SHP77 (cell line): ENCODE results near the gene MOB3B.
"Not testable (repeated sequence)": the region's sequence is repeated elsewhere in the genome, so short reads cannot be mapped to it uniquely, and the experiment has no call there.

ENCODE experiments used
- DNase-seq, 2 experiments: peaks; one replicate each; lab custom pipeline; 2025; lab: John Stamatoyannopoulos, UW

The MOB3B gene

GRCh38 chr9:27518006-27518405 lies 11.6 kb downstream of the MOB3B start:
- DNase-seq = no peak

DNA sequence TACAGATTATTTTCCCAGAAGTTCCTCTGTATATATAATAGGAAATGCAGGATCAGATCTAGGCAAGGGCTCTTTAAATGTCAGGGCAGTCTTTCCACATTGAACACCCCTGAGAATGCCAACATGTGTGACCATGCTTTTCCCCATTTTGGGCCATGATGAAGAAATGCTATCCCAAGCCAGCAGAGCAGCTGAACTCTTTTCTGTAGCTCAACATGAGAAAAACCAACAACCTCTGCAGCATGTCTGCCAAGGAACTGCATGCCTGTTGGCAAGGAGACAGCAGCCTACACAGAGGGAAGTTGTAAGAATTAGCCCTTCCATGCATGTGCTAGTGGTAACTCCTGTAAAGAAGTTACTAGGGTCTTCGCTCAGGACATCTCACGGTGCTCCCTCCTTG lies 15.1 kb downstream of the MOB3B start:
- DNase-seq = no peak

DNA sequence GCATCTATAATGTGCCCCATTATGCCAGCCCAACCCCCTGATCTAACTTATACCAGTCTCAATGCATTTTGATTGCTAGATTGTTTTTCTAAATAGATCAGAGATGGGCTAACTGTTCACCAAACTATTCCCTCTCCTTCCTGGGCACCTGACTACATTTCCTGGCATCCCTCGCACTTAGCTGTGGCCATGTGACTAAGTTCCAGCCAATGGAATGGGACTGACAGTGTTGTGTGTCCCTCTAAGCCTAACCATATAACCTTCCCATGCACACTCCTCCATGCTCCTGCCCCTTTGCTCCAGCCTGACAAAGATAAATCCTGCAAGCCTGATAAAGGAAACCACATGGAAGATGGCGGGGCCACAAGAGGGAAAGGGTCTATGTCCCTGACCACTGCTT lies 17.8 kb downstream of the MOB3B start:
- DNase-seq = no peak

GRCh38 chr9:27510780-27511179 lies 18.8 kb downstream of the MOB3B start:
- no peak for DNase-seq

DNA sequence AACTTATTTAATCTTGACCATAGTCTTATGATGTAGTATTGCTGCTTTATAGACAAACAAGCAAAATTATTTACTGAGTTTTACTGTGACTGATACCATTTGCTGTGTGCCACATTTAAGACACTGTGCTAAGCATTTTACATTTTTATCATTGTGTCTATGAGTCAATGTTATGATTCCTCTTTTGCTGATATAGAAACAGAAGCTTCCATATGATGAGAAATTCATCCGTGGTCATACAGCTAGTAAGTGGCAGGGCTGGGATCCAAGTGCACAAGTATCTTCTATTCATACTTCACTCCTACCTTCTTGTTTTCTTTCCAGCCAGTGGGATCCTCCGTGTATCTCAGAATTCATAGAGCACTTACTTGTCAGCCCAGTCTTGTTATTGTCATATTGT lies 22.6 kb downstream of the MOB3B start:
- DNase-seq = no peak

- DNase-seq = no peak
Observed at GRCh38 chr9:27505744-27506161, 23.9 kb downstream of the MOB3B start.

GRCh38 chr9:27504259-27504658 lies 25.4 kb downstream of the MOB3B start:
- no peak for DNase-seq

- DNase-seq = no peak
Observed at GRCh38 chr9:27503623-27504022, 26.0 kb downstream of the MOB3B start.

DNA sequence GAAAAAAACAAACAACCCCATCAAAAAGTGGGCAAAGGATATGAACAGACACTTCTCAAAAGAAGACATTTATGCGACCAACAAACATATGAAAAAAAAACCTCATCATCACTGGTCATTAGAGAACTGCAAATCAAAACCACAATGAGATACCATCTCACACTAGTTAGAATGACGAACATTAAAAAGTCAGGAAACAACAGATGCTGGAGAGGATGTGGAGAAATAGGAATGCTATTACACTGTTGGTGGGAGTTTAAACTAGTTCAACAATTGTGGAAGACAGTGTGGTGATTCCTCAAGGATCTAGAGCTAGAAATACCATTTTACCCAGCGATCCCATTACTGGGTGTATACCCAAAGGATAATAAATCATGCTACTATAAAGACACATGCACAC lies 28.7 kb downstream of the MOB3B start:
- DNase-seq = not testable (repeated sequence)

- no peak for DNase-seq
Observed at GRCh38 chr9:27499451-27499850, 30.2 kb downstream of the MOB3B start.

GRCh38 chr9:27497883-27498417 lies 31.7 kb downstream of the MOB3B start:
- no peak for DNase-seq

DNA sequence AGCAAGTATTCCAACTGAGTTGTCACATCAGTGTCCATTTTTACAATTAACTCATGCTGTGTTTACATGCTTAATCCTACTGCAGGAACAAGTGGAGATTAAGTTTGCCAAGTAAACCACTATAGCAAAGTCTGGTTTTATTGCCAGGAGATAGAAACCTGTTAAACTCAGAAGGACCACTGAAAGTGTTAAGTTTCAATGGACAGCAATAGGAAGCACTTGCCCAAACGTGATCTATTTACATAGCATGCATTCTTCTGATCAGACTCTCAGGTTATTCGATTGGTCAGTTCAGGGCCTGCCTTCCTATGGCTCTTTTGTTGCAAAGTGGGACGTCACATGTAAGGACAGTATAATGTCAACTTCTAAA lies 33.5 kb downstream of the MOB3B start:
- no peak for DNase-seq

DNA sequence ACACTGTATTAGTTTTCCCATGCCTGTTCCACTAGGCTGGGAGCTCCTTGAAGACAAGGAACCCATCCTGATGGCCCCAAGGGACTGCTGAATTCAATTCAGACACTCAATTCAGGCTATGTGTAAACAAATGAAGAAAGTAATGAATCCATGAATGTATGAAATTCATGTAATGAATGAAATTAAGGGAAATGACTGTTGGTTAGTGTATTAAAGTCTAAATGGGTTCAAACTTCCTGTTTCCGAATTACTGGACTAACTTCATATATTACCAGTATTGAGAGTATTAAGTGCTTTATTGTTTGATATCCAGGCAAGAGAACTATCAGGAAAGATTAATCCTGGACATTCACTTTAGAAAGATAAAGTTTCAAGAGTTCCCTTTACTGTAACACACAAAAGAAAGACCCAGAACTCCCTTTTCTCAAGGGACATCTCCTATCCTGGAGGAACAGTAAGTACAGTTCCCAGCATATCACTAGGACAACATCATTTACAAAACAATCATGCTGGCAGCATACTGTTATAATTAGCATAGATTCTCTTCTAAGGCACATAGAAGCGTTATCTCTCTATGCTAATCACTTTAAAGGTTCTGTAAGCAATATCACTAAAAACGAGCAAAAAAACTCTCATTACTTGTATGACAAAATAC lies 34.0 kb downstream of the MOB3B start:
- DNase-seq = no peak

- DNase-seq = no peak
Observed at GRCh38 chr9:27491154-27491553, 38.5 kb downstream of the MOB3B start.

DNA sequence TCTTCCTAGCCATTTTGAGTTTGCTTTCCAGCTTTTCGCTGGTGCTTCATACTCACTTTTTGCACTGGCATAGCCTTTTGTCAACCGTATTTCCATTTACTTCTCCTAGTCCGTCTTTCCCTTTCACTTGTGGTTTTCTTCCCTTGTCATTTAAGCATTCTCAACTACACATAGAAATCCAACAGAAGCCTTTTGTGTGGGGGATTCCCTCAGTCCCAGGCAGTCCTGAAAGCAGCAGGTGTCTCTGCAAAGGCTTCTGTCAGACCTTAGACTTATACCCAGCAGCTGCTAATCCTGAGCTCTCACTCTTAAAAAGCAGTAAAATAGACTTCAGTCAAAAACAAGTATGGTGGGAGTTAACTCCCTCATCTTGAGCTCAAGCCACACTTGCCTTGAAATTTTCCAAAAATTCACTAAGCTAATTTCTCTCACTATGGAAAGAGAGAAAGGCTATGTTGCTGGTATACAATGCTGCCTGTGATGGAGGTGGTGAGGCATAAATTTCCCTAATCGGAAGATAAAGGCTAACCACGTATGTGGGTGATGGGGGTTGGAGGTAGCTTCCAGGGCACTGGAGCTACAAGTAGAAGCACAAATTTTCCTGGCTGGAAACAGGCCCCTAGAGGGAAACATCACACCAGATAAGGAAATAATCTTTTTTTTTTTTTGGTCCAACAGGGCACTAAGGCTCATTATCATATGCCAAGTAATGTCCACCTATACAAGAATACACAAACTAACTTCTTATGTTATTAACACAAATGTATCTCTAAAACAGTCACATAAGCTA lies 40.3 kb downstream of the MOB3B start:
- no peak for DNase-seq

- no peak for DNase-seq
Observed at GRCh38 chr9:27487927-27488326, 41.7 kb downstream of the MOB3B start.

- DNase-seq = no peak
Observed at GRCh38 chr9:27487128-27487640, 42.4 kb downstream of the MOB3B start.

DNA sequence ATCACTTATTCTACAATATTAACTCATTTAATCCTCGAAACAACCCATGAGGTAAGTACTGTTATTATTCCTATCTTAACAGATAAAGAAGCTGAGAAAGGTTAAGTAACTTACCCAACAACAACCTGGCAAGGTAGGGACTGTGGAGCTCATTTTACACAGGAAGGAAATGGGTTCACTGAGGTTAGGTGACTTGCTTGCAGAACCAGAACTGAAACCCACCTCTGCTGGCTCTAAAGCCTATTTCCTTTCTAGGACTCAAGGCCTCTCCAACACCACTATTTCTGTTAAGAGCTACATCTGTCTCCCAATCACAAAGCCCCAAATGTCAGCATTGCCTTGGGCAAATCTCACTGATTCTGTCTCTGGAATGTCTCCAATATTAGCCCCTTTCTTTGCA lies 44.5 kb downstream of the MOB3B start:
- DNase-seq = no peak

GRCh38 chr9:27483576-27483975 lies 46.0 kb downstream of the MOB3B start:
- no peak for DNase-seq

GRCh38 chr9:27482709-27483108 lies 46.9 kb downstream of the MOB3B start:
- no peak for DNase-seq

- no peak for DNase-seq
Observed at GRCh38 chr9:27478322-27478721, 51.3 kb downstream of the MOB3B start.

- DNase-seq = no peak
Observed at GRCh38 chr9:27476870-27477515, 52.6 kb downstream of the MOB3B start.
